Activated CD8-positive, alpha-beta T cell treated with anti-CD3 and anti-CD28 coated beads for 36 hours (primary cell): ENCODE measurements around the gene NLRP8. TPM values are rescaled to one million over a fixed set of nuclear protein-coding genes. Genes with fewer than 3 reads are reported as not detected.
"Not testable (repeated sequence)": the region's sequence is repeated elsewhere in the genome, so short reads cannot be mapped to it uniquely, and the experiment has no call there.

ENCODE experiments used
- ATAC-seq: fragments of 200-7000 bp; cut with Tn5 transposase; one replicate; pipeline ENCODE4 v1.10.0; 2021; ENCODE audit warnings: mild to moderate bottlenecking, moderate library complexity
- CTCF ChIA-PET: fragments of 350-600 bp; sonication (Branson Sonifier 250); formaldehyde crosslinking; loops from one replicate; lab custom pipeline; 2021; ENCODE audit warnings: antibody characterized with exemption; lab: Charles Lee
- POLR2A ChIA-PET: fragments of 350-600 bp; sonication (Branson Sonifier 250); formaldehyde crosslinking; loops from one replicate; lab custom pipeline; 2021; ENCODE audit warnings: antibody characterized with exemption; lab: Charles Lee
- DNase-seq: peaks from one replicate; pipeline ENCODE4 v3.0.0-alpha.2; 2020
- H3K27ac Mint-ChIP-seq: one replicate; pipeline ENCODE4 v1.8.0; 2021; ENCODE audit warnings: mild to moderate bottlenecking, mixed read lengths
- H3K27me3 Mint-ChIP-seq: one replicate; pipeline ENCODE4 v1.8.0; 2021; ENCODE audit warnings: mixed read lengths
- H3K36me3 Mint-ChIP-seq: one replicate; pipeline ENCODE4 v1.8.0; 2021; ENCODE audit warnings: low read depth, mixed read lengths
- H3K4me1 Mint-ChIP-seq: one replicate; pipeline ENCODE4 v1.8.0; 2021; ENCODE audit warnings: low read depth, mixed read lengths
- H3K4me3 Mint-ChIP-seq: one replicate; pipeline ENCODE4 v1.8.0; 2021; ENCODE audit warnings: mild to moderate bottlenecking, moderate library complexity, mixed read lengths
- H3K9me3 Mint-ChIP-seq: one replicate; pipeline ENCODE4 v1.8.0; 2021; ENCODE audit warnings: mixed read lengths
- intact Hi-C: fragments of 100-400 bp; cut with micrococcal nuclease; formaldehyde crosslinking; loops from one replicate; pipeline ENCODE4 v1.10.0; 2022
- total RNA-seq, 2 experiments: library from RNA; stranded (reverse); gene quantifications; one replicate each; pipeline ENCODE4 v1.2.3, GENCODE V29; 2021
- TF ChIP-seq, protein P1 (sequence below): fragments of 200-600 bp; IDR thresholded peaks from one replicate; pipeline ENCODE4 v1.8.0; 2022; ENCODE audit warnings: antibody characterized with exemption, mild to moderate bottlenecking

NLRP8 gene
- total RNA-seq, 2 experiments from 2014 or later, result not detected

DNA sequence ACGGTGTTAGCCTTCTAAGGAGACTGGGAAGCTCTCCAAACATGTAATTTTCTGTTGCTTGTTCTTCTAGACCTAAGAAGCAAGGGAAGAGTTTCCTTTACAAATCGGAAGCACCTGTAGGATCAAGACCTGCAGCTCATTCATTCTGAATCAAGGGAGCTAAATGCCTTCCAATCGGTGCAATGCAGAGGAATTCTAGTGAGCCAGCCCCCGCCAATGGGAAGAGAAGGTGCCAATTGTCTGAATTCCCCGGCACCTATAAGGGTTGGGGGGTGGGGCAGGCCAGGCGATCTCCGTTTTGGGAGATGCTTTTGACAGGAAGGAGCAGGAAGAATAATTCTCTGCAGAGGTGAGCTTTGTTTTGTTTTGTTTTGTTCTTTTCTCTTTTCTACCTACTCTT lies 8.4 kb upstream of the NLRP8 start:
- ATAC-seq (no peak), DNase-seq (no peak)
- TF ChIP-seq, protein P1, sequence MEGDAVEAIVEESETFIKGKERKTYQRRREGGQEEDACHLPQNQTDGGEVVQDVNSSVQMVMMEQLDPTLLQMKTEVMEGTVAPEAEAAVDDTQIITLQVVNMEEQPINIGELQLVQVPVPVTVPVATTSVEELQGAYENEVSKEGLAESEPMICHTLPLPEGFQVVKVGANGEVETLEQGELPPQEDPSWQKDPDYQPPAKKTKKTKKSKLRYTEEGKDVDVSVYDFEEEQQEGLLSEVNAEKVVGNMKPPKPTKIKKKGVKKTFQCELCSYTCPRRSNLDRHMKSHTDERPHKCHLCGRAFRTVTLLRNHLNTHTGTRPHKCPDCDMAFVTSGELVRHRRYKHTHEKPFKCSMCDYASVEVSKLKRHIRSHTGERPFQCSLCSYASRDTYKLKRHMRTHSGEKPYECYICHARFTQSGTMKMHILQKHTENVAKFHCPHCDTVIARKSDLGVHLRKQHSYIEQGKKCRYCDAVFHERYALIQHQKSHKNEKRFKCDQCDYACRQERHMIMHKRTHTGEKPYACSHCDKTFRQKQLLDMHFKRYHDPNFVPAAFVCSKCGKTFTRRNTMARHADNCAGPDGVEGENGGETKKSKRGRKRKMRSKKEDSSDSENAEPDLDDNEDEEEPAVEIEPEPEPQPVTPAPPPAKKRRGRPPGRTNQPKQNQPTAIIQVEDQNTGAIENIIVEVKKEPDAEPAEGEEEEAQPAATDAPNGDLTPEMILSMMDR, result no peak
- H3K4me3 Mint-ChIP-seq, result no peak overlapping the region
- no peak overlapping the region for H3K27ac Mint-ChIP-seq
- intact Hi-C loops, result no loop called here
- H3K36me3 Mint-ChIP-seq, result no peaks in the 10 kb centered on the region
- H3K4me1 Mint-ChIP-seq, result no peaks in the 10 kb centered on the region
- ChIA-PET CTCF (no interaction called here), POLR2A (no interaction called here)
- H3K27me3 Mint-ChIP-seq, result no peaks in the 10 kb centered on the region
- H3K9me3 Mint-ChIP-seq, result peaks cover 3% of the 10 kb centered on the region

DNA sequence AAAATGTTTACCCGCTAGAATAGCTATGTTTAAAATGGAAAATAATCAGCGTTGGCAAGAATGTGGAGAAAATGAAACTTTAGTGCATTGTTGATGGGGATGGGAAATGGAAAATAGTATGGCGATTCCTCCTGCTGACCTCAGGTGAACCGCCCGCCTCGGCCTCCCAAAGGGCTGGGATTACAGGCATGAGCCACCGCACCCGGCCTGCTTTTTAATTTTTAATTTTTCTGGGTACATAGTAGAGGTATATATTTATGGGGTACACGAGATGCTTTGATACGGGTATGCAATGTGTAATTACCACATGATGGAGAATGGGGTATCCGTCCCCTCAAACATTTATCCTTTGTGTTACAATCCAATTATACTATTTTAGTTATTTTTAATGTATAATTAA lies 7.3 kb upstream of the NLRP8 start:
- no peak for DNase-seq
- TF ChIP-seq, protein P1, result no peak
- intact Hi-C loops, result no loop called here
- Mint-ChIP-seq H3K4me1 (no peaks in the 10 kb centered on the region), H3K4me3 (no peak overlapping the region), H3K9me3 (peaks cover 3% of the 10 kb centered on the region), H3K27ac (no peak overlapping the region), H3K27me3 (no peaks in the 10 kb centered on the region), H3K36me3 (no peaks in the 10 kb centered on the region)
- no peak for ATAC-seq
- ChIA-PET POLR2A (no interaction called here), CTCF (no interaction called here)

DNA sequence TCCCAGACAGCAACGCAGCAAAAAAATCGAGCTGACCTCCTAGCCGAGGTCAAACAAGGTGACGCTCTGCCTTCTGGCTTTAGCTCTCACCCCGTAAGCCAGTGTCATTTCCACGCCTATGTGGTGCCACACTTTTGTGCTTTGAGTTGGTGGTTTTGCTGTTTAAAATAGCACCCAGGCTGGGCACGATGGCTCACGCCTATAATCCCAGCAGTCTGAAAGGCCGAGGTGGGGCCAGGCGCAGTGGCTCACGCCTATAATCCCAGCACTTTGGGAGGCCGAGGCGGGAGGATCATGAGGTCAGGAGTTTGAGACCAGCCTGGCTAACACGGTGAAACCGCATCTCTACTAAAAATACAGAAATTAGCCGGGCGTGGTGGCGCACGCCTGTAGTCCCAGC lies 2.9 kb downstream of the NLRP8 start:
- H3K27ac Mint-ChIP-seq, H3K9me3 Mint-ChIP-seq, POLR2A ChIA-PET, H3K36me3 Mint-ChIP-seq, H3K27me3 Mint-ChIP-seq, DNase-seq, H3K4me3 Mint-ChIP-seq, CTCF ChIA-PET, intact Hi-C loops, H3K4me1 Mint-ChIP-seq, ATAC-seq: not testable (repeated sequence)

DNA sequence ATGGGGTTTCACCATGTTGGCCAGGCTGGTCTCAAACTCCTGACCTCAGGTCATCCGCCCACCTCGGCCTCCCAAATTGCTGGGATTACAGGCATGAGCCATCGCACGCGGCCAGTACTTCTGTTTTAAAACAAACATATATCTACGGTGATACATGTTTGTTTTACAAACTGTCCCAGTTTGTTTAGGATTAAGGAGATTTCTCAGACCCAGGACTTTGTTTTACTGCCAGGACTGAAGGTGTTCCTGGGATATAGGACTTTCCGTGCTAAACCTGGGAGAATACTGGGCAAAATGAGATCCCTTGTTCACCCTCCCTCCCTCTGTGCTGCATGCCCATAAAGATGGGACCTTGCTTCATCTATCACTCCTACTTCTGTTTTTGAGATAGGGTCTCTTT lies 8.8 kb downstream of the NLRP8 start:
- no peak overlapping the region for H3K4me3 Mint-ChIP-seq
- CTCF ChIA-PET, result no interaction called here
- no peak overlapping the region for H3K27ac Mint-ChIP-seq
- no peaks in the 10 kb centered on the region for H3K4me1 Mint-ChIP-seq
- intact Hi-C loops, result no loop called here
- H3K9me3 Mint-ChIP-seq, result no peaks in the 10 kb centered on the region
- TF ChIP-seq, protein P1, result no peak
- no peak for DNase-seq
- H3K36me3 Mint-ChIP-seq, result no peaks in the 10 kb centered on the region
- no peaks in the 10 kb centered on the region for H3K27me3 Mint-ChIP-seq
- POLR2A ChIA-PET, result no interaction called here
- ATAC-seq, result no peak

DNA sequence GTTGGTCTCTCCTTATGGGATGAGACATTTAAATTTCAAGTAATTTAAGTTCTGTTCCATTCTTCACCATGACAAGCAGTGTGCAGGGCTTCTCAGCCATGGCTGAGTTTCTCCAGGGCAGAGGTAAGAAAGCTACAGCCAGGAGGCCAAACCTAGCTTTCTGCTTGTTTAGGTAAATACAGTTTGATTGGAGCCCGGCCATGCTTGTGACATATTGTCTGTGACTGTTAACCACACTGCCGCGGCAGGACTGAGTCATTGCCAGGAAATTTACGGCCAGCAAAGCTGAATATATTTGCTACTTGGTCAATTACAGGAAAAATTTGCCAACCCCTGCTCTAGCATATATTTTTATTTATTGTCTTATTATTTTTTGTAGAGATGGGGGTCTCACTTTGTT lies 10.7 kb downstream of the NLRP8 start:
- Mint-ChIP-seq H3K27ac (no peak overlapping the region), H3K4me3 (no peak overlapping the region), H3K9me3 (no peaks in the 10 kb centered on the region), H3K27me3 (no peaks in the 10 kb centered on the region), H3K36me3 (no peaks in the 10 kb centered on the region), H3K4me1 (no peaks in the 10 kb centered on the region)
- ATAC-seq (no peak), DNase-seq (no peak)
- POLR2A ChIA-PET, result no interaction called here
- CTCF ChIA-PET, result no interaction called here
- TF ChIP-seq, protein P1, result no peak
- intact Hi-C loops, result no loop called here
